Ovary (tissue), 3 donors: ENCODE measurements around the gene IL1B.

Source experiments
- CTCF ChIP-seq, 3 donors: fragments of 450-650 bp in 2 of 3; fragments of 200-600 bp in 1 of 3; IDR thresholded peaks; one replicate each; pipeline versions ENCODE4 v1.5.1 to v1.8.0; 2016 to 2022; ENCODE audit warnings: antibody characterized with exemption in 3 of 3, mild to moderate bottlenecking in 1 of 3
- POLR2A ChIP-seq: fragments of 450-650 bp; IDR thresholded peaks from one replicate; pipeline ENCODE4 v1.6.1; 2017; ENCODE audit warnings: antibody characterized with exemption, mild to moderate bottlenecking, moderate library complexity
- donor health status: DM: no; HTN: no; CAD: no.

GRCh38 chr2:112884869-112885505 lies 48.4 kb upstream of the IL1B start:
- TF ChIP-seq CTCF (IDR thresholded peaks at IDR 0.05) = no peak
- TF ChIP-seq POLR2A = no peak
